22Rv1 (cell line): Measurements from ENCODE around the gene ANTXRL.

ENCODE experiments used
- H3K27ac ChIP-seq: fragments of 450-650 bp; 2 replicates; pipeline ENCODE4 v1.5.1; 2017
- CTCF ChIP-seq: fragments of 450-650 bp; IDR thresholded peaks from 2 replicates; pipeline ENCODE4 v1.5.1; 2017; ENCODE audit warnings: mild to moderate bottlenecking
- ZFX ChIP-seq: fragments of 450-650 bp; IDR thresholded peaks from 2 replicates; pipeline ENCODE4 v1.6.1; 2017; ENCODE audit warnings: antibody characterized with exemption, borderline replicate concordance

The ANTXRL gene

GRCh38 chr10:46305986-46306385 is 19.2 kb downstream of the ANTXRL start:
- no peak overlapping the region for H3K27ac ChIP-seq
- TF ChIP-seq CTCF = no peak

DNA sequence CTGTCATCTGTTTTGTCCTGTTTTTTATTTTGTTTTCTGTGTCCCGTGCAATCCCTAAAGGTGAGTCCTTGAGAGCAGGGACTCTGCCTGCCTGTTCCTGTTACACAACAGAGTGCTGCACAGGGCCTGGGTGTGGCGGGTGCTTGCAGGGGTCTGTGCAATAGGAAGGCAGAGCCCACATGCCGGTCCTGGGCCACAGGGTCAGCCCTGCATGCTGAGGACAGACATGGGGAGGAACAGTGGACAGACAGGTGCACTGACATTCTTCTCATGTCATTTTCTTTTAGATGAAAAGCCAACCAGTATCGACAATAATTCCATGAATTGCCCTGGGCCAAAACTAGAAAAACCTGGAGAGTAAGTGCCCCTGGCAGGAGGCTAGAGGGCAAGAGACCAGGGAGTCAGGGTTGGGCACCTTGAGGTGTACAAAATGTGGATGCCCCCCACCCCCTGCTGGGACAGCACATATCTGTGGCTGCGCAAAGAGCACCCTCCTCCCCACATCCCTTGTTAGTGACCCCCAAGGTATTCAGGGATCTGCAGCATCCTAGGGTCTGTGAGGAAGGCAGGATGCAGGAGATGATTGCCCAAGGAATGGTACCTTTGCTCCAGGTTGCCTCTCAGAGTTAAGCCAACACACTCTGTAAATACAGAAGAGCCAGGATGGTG is 19.9 kb downstream of the ANTXRL start:
- H3K27ac ChIP-seq = no peak overlapping the region
- TF ChIP-seq CTCF (no peak), ZFX (no peak)

- TF ChIP-seq ZFX = no peak
- TF ChIP-seq CTCF = no peak
- H3K27ac ChIP-seq = no peak overlapping the region
Observed at GRCh38 chr10:46307281-46308112, 20.7 kb downstream of the ANTXRL start.

- H3K27ac ChIP-seq = no peak overlapping the region
- TF ChIP-seq CTCF (no peak), ZFX (no peak)
Observed at GRCh38 chr10:46308113-46308415, 21.3 kb downstream of the ANTXRL start.

GRCh38 chr10:46308666-46309450 is 22.1 kb downstream of the ANTXRL start:
- H3K27ac ChIP-seq = no peak overlapping the region
- TF ChIP-seq CTCF = no peak

- H3K27ac ChIP-seq = no peak overlapping the region
- TF ChIP-seq CTCF (no peak), ZFX (no peak)
Observed at GRCh38 chr10:46309511-46310142, 22.8 kb downstream of the ANTXRL start.

DNA sequence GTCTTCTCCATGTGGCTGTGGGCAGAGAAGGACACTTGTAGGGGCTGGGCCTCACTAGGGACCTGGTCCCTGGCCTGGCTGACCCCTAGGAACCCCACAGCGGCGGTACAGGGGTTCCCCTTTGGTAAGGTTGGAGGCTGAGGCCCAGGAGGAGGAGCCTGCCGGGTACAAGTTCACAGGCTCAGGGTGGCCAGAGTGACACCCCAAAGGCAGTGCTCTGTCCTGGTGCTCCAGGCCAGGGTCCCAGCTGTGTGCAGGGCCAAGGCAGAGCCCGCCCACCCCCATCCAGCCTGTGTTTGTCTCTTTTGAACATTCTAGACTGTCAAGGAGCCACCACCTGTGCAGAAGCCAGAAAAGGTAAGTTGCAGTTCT is 23.3 kb downstream of the ANTXRL start:
- no peak overlapping the region for H3K27ac ChIP-seq
- no peak for TF ChIP-seq ZFX
- TF ChIP-seq CTCF = no peak
